ENCODE measurements around the gene TSSC4. TPM values are rescaled to one million over a fixed set of nuclear protein-coding genes. Genes with fewer than 3 reads are reported as not detected.

TSSC4 gene
- 10 to 100 TPM; 52.8 to 67.9 (median 59.3) TPM for total RNA-seq
- total RNA-seq (2013) = 53.0 TPM

DNA sequence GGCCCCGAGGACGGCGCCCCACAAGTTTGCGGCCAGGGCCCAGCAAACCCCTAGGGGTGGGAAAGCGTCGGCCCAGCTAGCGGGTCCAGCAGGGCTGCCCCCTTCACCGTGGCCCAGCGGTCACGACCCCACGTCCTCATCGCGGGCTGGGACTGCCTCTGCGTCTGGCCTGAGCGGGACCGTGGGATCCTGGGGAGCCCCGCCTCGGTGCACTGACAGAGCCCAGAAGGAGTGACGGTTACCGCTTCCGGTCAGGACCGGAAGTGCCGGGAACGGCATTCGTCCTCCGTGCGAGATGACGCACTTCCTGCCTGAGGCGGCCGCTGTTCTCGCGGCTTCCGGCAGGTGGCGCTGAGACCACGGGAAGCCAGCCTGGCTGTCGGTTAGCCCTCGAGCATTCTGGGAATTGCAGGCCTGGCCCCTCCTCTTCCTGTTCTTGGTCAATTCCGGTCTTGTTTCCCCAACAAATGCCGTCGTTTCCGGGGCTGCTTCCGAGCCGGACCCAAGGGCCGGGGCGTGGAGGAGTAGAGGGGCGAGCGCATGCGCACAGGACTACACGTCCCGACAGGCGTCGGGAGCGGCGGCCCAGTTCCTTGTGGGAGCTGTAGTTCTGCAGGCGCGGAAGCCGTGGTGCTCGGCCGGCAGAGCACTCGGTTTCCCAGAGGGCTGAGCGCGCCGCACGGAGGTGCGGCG, at the start of gene TSSC4:
Gene TSSC4 (plus strand): TSS at position 682 of the 693 bp plus-strand sequence. CDS start 1,884 bp downstream, outside the sequence.
- H3K4me1 ChIP-seq (ENCODE audit: control insufficient read depth, insufficient read depth, low read length) = peaks cover 28% of the 10 kb centered on the region
- intact Hi-C loops (cut with micrococcal nuclease) = loop anchor here (1.0 kb wide), 2 partner anchors 23 to 98 kb away; partner anchors contain the start of genes CD81 and TSPAN32
- peak within 1 kb of the TSS; percentile 88 for H3K4me3 ChIP-seq (ENCODE audit: low read length)
- Mint-ChIP-seq H3K27me3 (ENCODE audit: low read depth in 2 of 2) (no peaks in the 10 kb centered on the region), H3K4me3 (peak within 1 kb of the TSS; percentile 98), H3K36me3 (no peaks in the 10 kb centered on the region), H3K27ac (peak within 1 kb of the TSS; percentile 86 to 92), H3K9me3 (no peaks in the 10 kb centered on the region), H3K4me1 (peaks cover 12 to 20% of the 10 kb centered on the region in 2 donors)
- no peaks in the 10 kb centered on the region for H3K9me3 ChIP-seq (ENCODE audit: control insufficient read depth, insufficient read depth, low read length)
- WGBS (ENCODE audit: insufficient coverage) = under 1% methylated on average over 66 of the region's 66 CpGs
- H3K27ac ChIP-seq (ENCODE audit: low read length) = peak within 1 kb of the TSS; percentile 98
- TF ChIP-seq CTCF (IDR thresholded peaks at IDR 0.05) = peak; percentile 90
- H3K36me3 ChIP-seq (ENCODE audit: control insufficient read depth, insufficient read depth, low read length) = peaks cover 45% of the 10 kb centered on the region
- no peaks in the 10 kb centered on the region for H3K27me3 ChIP-seq (ENCODE audit: control insufficient read depth, insufficient read depth, low read length)
- DNase-seq = peak; percentile 100
- ATAC-seq = peak; percentile 85 to 93 (median 87)

DNA sequence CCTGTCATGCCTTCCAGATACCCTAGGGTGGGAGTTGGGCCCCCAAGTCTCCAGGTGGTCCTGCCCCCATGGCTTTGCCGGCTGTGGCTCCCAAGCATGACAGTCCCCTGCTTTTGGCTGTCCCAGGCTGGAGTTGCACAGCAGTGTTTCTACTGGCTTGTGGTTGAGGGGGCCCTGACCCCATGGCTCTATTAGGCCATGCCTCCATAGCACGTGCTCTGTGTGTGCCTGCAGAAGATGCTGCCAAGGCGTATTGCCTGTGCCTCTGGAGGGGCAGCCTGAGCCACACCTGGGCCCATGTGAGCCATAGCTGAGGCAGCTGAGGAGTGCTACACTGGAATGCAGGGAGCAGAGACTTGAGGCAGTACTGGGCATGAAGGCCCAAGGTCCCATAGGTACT, 48.8 kb upstream of the TSSC4 start:
- ATAC-seq (no peak), DNase-seq (no peak)
- no peaks in the 10 kb centered on the region for H3K9me3 Mint-ChIP-seq
- no peaks in the 10 kb centered on the region for H3K4me1 Mint-ChIP-seq
- WGBS (ENCODE audit: insufficient coverage) = 76% methylated on average over 3 of the region's 3 CpGs
- Histone ChIP-seq H3K4me3 (ENCODE audit: low read length) (no peak overlapping the region), H3K27me3 (ENCODE audit: control insufficient read depth, insufficient read depth, low read length) (no peaks in the 10 kb centered on the region), H3K9me3 (ENCODE audit: control insufficient read depth, insufficient read depth, low read length) (peaks cover 9% of the 10 kb centered on the region), H3K27ac (ENCODE audit: low read length) (no peak overlapping the region), H3K36me3 (ENCODE audit: control insufficient read depth, insufficient read depth, low read length) (no peaks in the 10 kb centered on the region), H3K4me1 (ENCODE audit: control insufficient read depth, insufficient read depth, low read length) (no peaks in the 10 kb centered on the region)
- TF ChIP-seq CTCF (IDR thresholded peaks at IDR 0.05) = no peak
- no peaks in the 10 kb centered on the region for H3K36me3 Mint-ChIP-seq
- no peak overlapping the region for H3K27ac Mint-ChIP-seq
- H3K4me3 Mint-ChIP-seq = no peak overlapping the region
- peaks cover 0 to 2% of the 10 kb centered on the region in 2 donors for H3K27me3 Mint-ChIP-seq (ENCODE audit: low read depth in 2 of 2)
- intact Hi-C loops (cut with micrococcal nuclease) = no loop called here

DNA sequence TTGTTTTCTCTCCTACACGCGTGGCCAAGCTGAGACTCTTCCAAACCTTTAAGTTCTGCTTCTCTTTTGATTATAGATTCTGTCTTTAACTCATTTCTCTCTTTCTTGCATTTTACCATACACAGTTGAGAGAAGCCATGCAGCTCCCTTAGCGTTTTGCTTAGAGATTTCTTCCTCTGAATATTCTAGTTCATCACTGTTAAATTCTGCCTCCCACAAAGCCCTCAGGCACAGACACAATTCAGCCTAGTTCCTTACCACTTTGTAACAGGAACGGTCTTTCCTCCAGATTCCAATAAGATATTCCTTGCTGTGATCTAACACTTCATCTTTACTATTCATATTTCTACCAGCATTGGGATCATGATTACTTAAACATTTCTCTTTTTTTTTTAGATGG, 48.1 kb upstream of the TSSC4 start:
- Mint-ChIP-seq H3K4me1 (no peaks in the 10 kb centered on the region), H3K36me3 (no peaks in the 10 kb centered on the region), H3K4me3 (no peak overlapping the region), H3K27me3 (ENCODE audit: low read depth in 2 of 2) (peaks cover 0 to 2% of the 10 kb centered on the region in 2 donors), H3K9me3 (no peaks in the 10 kb centered on the region), H3K27ac (no peak overlapping the region)
- Histone ChIP-seq H3K27ac (ENCODE audit: low read length) (no peak overlapping the region), H3K9me3 (ENCODE audit: control insufficient read depth, insufficient read depth, low read length) (peaks cover 9% of the 10 kb centered on the region), H3K4me3 (ENCODE audit: low read length) (no peak overlapping the region), H3K4me1 (ENCODE audit: control insufficient read depth, insufficient read depth, low read length) (no peaks in the 10 kb centered on the region), H3K36me3 (ENCODE audit: control insufficient read depth, insufficient read depth, low read length) (no peaks in the 10 kb centered on the region), H3K27me3 (ENCODE audit: control insufficient read depth, insufficient read depth, low read length) (no peaks in the 10 kb centered on the region)
- intact Hi-C loops (cut with micrococcal nuclease) = no loop called here
- ATAC-seq (no peak), DNase-seq (no peak)
- no peak for TF ChIP-seq CTCF (IDR thresholded peaks at IDR 0.05)
- 95% methylated on average over 4 of the region's 4 CpGs for WGBS (ENCODE audit: insufficient coverage)

Data from natural killer cell (primary cell).